ENCODE measurements around the gene PFKL. TPM values are rescaled to one million over a fixed set of nuclear protein-coding genes. Genes with fewer than 3 reads are reported as not detected.
"Not testable (repeated sequence)": the region's sequence is repeated elsewhere in the genome, so short reads cannot be mapped to it uniquely, and the experiment has no call there.

The PFKL gene
- total RNA-seq, 1 experiment from 2014 or later = 175 TPM

- Histone ChIP-seq H3K36me3 (no peaks in the 10 kb centered on the region), H3K9me3 (no peaks in the 10 kb centered on the region), H3K27me3 (no peaks in the 10 kb centered on the region), H3K4me3 (no peak within 1 kb of the TSS)
- no peak for DNase-seq
Observed at GRCh38 chr21:44353191-44353970, 53.5 kb downstream of the PFKL start, which contains the start of gene TRPM2. TSS of gene TRPM2 (plus strand) at chr21:44353621. CDS start at chr21:44353701, 80 bp downstream.

GRCh38 chr21:44354001-44354405, 54.1 kb downstream of the PFKL start:
- H3K4me3 ChIP-seq = no peak overlapping the region
- H3K36me3 ChIP-seq = no peaks in the 10 kb centered on the region
- DNase-seq = no peak
- H3K27me3 ChIP-seq = no peaks in the 10 kb centered on the region
- H3K9me3 ChIP-seq = no peaks in the 10 kb centered on the region

GRCh38 chr21:44354775-44355771, 55.2 kb downstream of the PFKL start:
- no peak for DNase-seq
- no peaks in the 10 kb centered on the region for H3K27me3 ChIP-seq
- H3K36me3 ChIP-seq = no peaks in the 10 kb centered on the region
- no peak overlapping the region for H3K4me3 ChIP-seq
- H3K9me3 ChIP-seq = no peaks in the 10 kb centered on the region

- H3K27me3 ChIP-seq = no peaks in the 10 kb centered on the region
- no peaks in the 10 kb centered on the region for H3K9me3 ChIP-seq
Observed at GRCh38 chr21:44356160-44356559, 56.3 kb downstream of the PFKL start.

GRCh38 chr21:44356636-44357035, 56.8 kb downstream of the PFKL start:
- no peaks in the 10 kb centered on the region for H3K36me3 ChIP-seq
- no peaks in the 10 kb centered on the region for H3K27me3 ChIP-seq
- no peak for DNase-seq
- H3K4me3 ChIP-seq = no peak overlapping the region
- H3K9me3 ChIP-seq = no peaks in the 10 kb centered on the region

More at GRCh38 chr21:44356160-44356559, 56.3 kb downstream of the PFKL start:
- Histone ChIP-seq H3K4me3 (no peak overlapping the region), H3K36me3 (no peaks in the 10 kb centered on the region)
- DNase-seq = no peak

GRCh38 chr21:44357064-44357837, 57.4 kb downstream of the PFKL start:
- Histone ChIP-seq H3K4me3 (no peak overlapping the region), H3K9me3 (no peaks in the 10 kb centered on the region), H3K27me3 (no peaks in the 10 kb centered on the region), H3K36me3 (no peaks in the 10 kb centered on the region)
- no peak for DNase-seq

- peaks cover 9% of the 10 kb centered on the region for H3K9me3 ChIP-seq
- no peak overlapping the region for H3K4me3 ChIP-seq
- H3K36me3 ChIP-seq = no peaks in the 10 kb centered on the region
- peaks cover 5% of the 10 kb centered on the region for H3K27me3 ChIP-seq
- no peak for DNase-seq
Observed at GRCh38 chr21:44359396-44359795, 59.5 kb downstream of the PFKL start.

GRCh38 chr21:44360159-44360558, 60.3 kb downstream of the PFKL start:
- Histone ChIP-seq H3K27me3 (peaks cover 5% of the 10 kb centered on the region), H3K4me3 (no peak overlapping the region), H3K36me3 (no peaks in the 10 kb centered on the region), H3K9me3 (peaks cover 9% of the 10 kb centered on the region)
- no peak for DNase-seq

GRCh38 chr21:44361903-44362302, 62.0 kb downstream of the PFKL start:
- not testable (repeated sequence) for H3K27me3 ChIP-seq, H3K9me3 ChIP-seq, H3K36me3 ChIP-seq, H3K4me3 ChIP-seq, DNase-seq

- H3K36me3 ChIP-seq = no peaks in the 10 kb centered on the region
- peaks cover 5% of the 10 kb centered on the region for H3K27me3 ChIP-seq
Observed at GRCh38 chr21:44363278-44363677, 63.4 kb downstream of the PFKL start.

GRCh38 chr21:44364151-44365053, 64.5 kb downstream of the PFKL start:
- H3K36me3 ChIP-seq = no peaks in the 10 kb centered on the region
- H3K4me3 ChIP-seq = no peak overlapping the region
- peaks cover 5% of the 10 kb centered on the region for H3K27me3 ChIP-seq
- no peak for DNase-seq
- peaks cover 9% of the 10 kb centered on the region for H3K9me3 ChIP-seq

More at GRCh38 chr21:44363278-44363677, 63.4 kb downstream of the PFKL start:
- H3K4me3 ChIP-seq = no peak overlapping the region
- DNase-seq = no peak
- peaks cover 9% of the 10 kb centered on the region for H3K9me3 ChIP-seq

- Histone ChIP-seq H3K4me3 (no peak overlapping the region), H3K9me3 (peaks cover 9% of the 10 kb centered on the region), H3K27me3 (peaks cover 5% of the 10 kb centered on the region), H3K36me3 (no peaks in the 10 kb centered on the region)
- no peak for DNase-seq
Observed at GRCh38 chr21:44365251-44365966, 65.6 kb downstream of the PFKL start.

- H3K27me3 ChIP-seq = peaks cover 5% of the 10 kb centered on the region
- peaks cover 9% of the 10 kb centered on the region for H3K9me3 ChIP-seq
- no peak overlapping the region for H3K4me3 ChIP-seq
- H3K36me3 ChIP-seq = no peaks in the 10 kb centered on the region
- DNase-seq = no peak
Observed at GRCh38 chr21:44365967-44366585, 66.2 kb downstream of the PFKL start.

- Histone ChIP-seq H3K36me3 (no peaks in the 10 kb centered on the region), H3K9me3 (peaks cover 9% of the 10 kb centered on the region), H3K27me3 (peaks cover 6% of the 10 kb centered on the region), H3K4me3 (no peak overlapping the region)
- no peak for DNase-seq
Observed at GRCh38 chr21:44366586-44367211, 66.8 kb downstream of the PFKL start.
